HepG2 (cell line): ENCODE results near the gene CCDC177. TPM values are rescaled to one million over a fixed set of nuclear protein-coding genes. Genes with fewer than 3 reads are reported as not detected.

Experiments
- ATAC-seq: fragments of 200-7000 bp; cut with Tn5 transposase; 3 replicates; pipeline ENCODE4 v1.9.1; 2020; ENCODE audit warnings: mild to moderate bottlenecking, moderate library complexity
- BruUV-seq: library from RNA; stranded (reverse); fragments of 400-500 nt; replicated peaks from 2 replicates; lab custom pipeline; 2021; lab: Mats Ljungman, UMichigan
- CTCF ChIA-PET: fragments of 300-600 bp; formaldehyde crosslinking; extraction: SDS; loops from one replicate; lab custom pipeline; 2021; ENCODE audit warnings: low total read pairs, inconsistent platforms, low intra/inter-chr PET ratio; lab: Yijun Ruan, JAX
- POLR2A ChIA-PET: fragments of 350-600 bp; sonication (Branson Sonifier 250); formaldehyde crosslinking; loops from one replicate; lab custom pipeline; 2020; ENCODE audit warnings: antibody characterized with exemption, inconsistent platforms; lab: Yijun Ruan, JAX
- DNase-seq: peaks from one replicate; pipeline ENCODE4 v3.0.0-alpha.2; 2015; ENCODE audit warnings: low spot score
- FAIRE-seq: peaks from 3 replicates; lab custom pipeline; 2011; peaks lifted over from hg19 to GRCh38; lab: Jason Lieb, UNC
- H2AFZ ChIP-seq: one replicate; pipeline ENCODE4 v1.6.1; 2011; ENCODE audit warnings: low read length, inconsistent platforms
- H3K27ac ChIP-seq: fragments of 300-600 bp; 3 replicates; pipeline ENCODE4 v1.8.0; 2011; ENCODE audit warnings: mixed run types, mild to moderate bottlenecking, mixed read lengths, low read length, inconsistent platforms; ENCODE audit not compliant: insufficient read depth; ENCODE audit errors: extremely low read length
- H3K27me3 ChIP-seq, 2 experiments: fragments of 200-600 bp in 1 of 2; 2 replicates in 1 of 2; 3 replicates in 1 of 2; pipeline versions ENCODE4 v1.6.0 to v1.8.0; 2011; ENCODE audit warnings: low read length in 2 of 2, mild to moderate bottlenecking in 2 of 2, moderate library complexity in 2 of 2, inconsistent platforms in 1 of 2; ENCODE audit not compliant: insufficient read depth in 2 of 2, control insufficient read depth in 1 of 2
- H3K36me3 ChIP-seq, 2 experiments: fragments of 200-600 bp in 1 of 2; replicated peaks in 1 of 2; 2 replicates in 1 of 2; 3 replicates in 1 of 2; pipeline versions ENCODE4 v1.5.1 to v1.8.0; 2011; ENCODE audit warnings: low read length in 2 of 2, inconsistent platforms in 1 of 2; ENCODE audit not compliant: insufficient read depth in 2 of 2, control insufficient read depth in 1 of 2
- H3K4me1 ChIP-seq: 2 replicates; pipeline ENCODE4 v1.5.1; 2012; ENCODE audit warnings: low read length, inconsistent platforms; ENCODE audit not compliant: insufficient read depth
- H3K4me2 ChIP-seq: 2 replicates; pipeline ENCODE4 v1.6.0; 2011; ENCODE audit warnings: low read depth, low read length, inconsistent platforms
- H3K4me3 ChIP-seq, 3 experiments: fragments of 200-600 bp in 1 of 3; sonication (generic), shearing (Covaris generic) in 1 of 3; replicated peaks in 1 of 3; 2 replicates each; pipeline ENCODE4 v1.5.1; 2011 to 2016; ENCODE audit warnings: low read length in 3 of 3, inconsistent platforms in 2 of 3, low read depth in 2 of 3, mild to moderate bottlenecking in 2 of 3, control low read depth in 1 of 3, mixed read lengths in 1 of 3; ENCODE audit not compliant: insufficient read depth in 1 of 3
- H3K79me2 ChIP-seq: one replicate; pipeline ENCODE4 v1.6.1; 2011; ENCODE audit warnings: low read length, inconsistent platforms; ENCODE audit not compliant: insufficient read depth
- H3K9ac ChIP-seq: 2 replicates; pipeline ENCODE4 v1.6.0; 2011; ENCODE audit warnings: mild to moderate bottlenecking, low read depth, low read length, inconsistent platforms; ENCODE audit not compliant: insufficient read depth
- H3K9me3 ChIP-seq: 2 replicates; pipeline ENCODE4 v1.5.1; 2012; ENCODE audit warnings: mild to moderate bottlenecking, low read length
- H4K20me1 ChIP-seq: 2 replicates; pipeline ENCODE4 v1.6.0; 2011; ENCODE audit warnings: inconsistent platforms, mild to moderate bottlenecking, low read length, moderate library complexity; ENCODE audit not compliant: insufficient read depth
- ESRRA ChIP-seq: sonication (generic); formaldehyde crosslinking; IDR thresholded peaks from 2 replicates; pipeline ENCODE4 v1.5.1; 2020; ENCODE audit warnings: mild to moderate bottlenecking, low read depth, missing genetic modification reagents
- FOXC1 ChIP-seq: sonication (generic); formaldehyde crosslinking; IDR thresholded peaks from 2 replicates; pipeline ENCODE4 v1.8.0; 2022; ENCODE audit warnings: mild to moderate bottlenecking, missing genetic modification reagents, borderline replicate concordance
- GABPA ChIP-seq, 2 experiments: IDR thresholded peaks; 2 replicates each; pipeline ENCODE4 v1.6.1; 2011 to 2016; ENCODE audit warnings: low read depth in 2 of 2, low read length in 1 of 2, missing biosample characterization in 1 of 2, missing genetic modification characterization in 1 of 2
- GTF3A ChIP-seq: sonication (generic); formaldehyde crosslinking; conservative IDR thresholded peaks from 2 replicates; pipeline ENCODE4 v1.4.0; 2020; ENCODE audit warnings: mild to moderate bottlenecking, missing genetic modification reagents
- ZBTB43 ChIP-seq: sonication (generic); formaldehyde crosslinking; conservative IDR thresholded peaks from 2 replicates; pipeline ENCODE4 v1.4.0; 2020; ENCODE audit warnings: missing genetic modification reagents
- WGBS: methylation state at CpG from one replicate; pipeline ENCODE4 v1.1.6; 2017; ENCODE audit warnings: low lambda C conversion rate; 5-methylcytosine and 5-hydroxymethylcytosine counted together
- in situ Hi-C: cut with HindIII; loops from 2 replicates; pipeline ENCODE4 v1.10.0; 2017; ENCODE audit warnings: low pct_unique_long_range_greater_than_20kb; ENCODE audit not compliant: extremely low pct_ligation_motif_present
- intact Hi-C: fragments of 100-400 bp; cut with micrococcal nuclease; formaldehyde crosslinking; loops from one replicate; pipeline ENCODE4 v1.10.0; 2022; ENCODE audit not compliant: unreplicated experiment
- polyA plus RNA-seq, 8 experiments: library from polyadenylated mRNA; depleted of rRNA in 3 of 8; stranded (reverse) in 7 of 8; unstranded in 1 of 8; fragments of >200 nt; fragmentation: Illumina TruSeq in 4 of 8; extraction: Trizol in 4 of 8; gene quantifications; 2 replicates each; pipeline versions ENCODE4 v1.2.1 to v1.2.3, GENCODE V29; 2011 to 2016; ENCODE audit warnings: low read depth in 4 of 8, missing spikeins in 1 of 8, mixed read lengths in 1 of 8; ENCODE audit not compliant: insufficient read depth in 1 of 8
- total RNA-seq, 5 experiments: library from RNA; depleted of rRNA; stranded (reverse); fragments of >200 nt; fragmentation: Illumina TruSeq; extraction: Trizol; gene quantifications; 2 replicates each; pipeline ENCODE4 v1.2.3, GENCODE V29; 2016; ENCODE audit warnings: low read depth in 1 of 5
- TF ChIP-seq, protein P1 (sequence below): IDR thresholded peaks from 2 replicates; pipeline ENCODE4 v1.6.1; 2016; ENCODE audit warnings: low read depth, missing genetic modification reagents, missing compliant biosample characterization

CCDC177 gene
- total and polyA plus RNA-seq, 2 of the 13 experiments (the other 11 are each of a cell fraction or from before 2014, with no cell fraction given), result not detected

- TF ChIP-seq ZBTB43 (CRISPR knock-in tag) (no peak), FOXC1 (no peak)
These were observed 43.5 kb downstream of the CCDC177 start (continued) for GRCh38 chr14:69531135-69531534.

DNA sequence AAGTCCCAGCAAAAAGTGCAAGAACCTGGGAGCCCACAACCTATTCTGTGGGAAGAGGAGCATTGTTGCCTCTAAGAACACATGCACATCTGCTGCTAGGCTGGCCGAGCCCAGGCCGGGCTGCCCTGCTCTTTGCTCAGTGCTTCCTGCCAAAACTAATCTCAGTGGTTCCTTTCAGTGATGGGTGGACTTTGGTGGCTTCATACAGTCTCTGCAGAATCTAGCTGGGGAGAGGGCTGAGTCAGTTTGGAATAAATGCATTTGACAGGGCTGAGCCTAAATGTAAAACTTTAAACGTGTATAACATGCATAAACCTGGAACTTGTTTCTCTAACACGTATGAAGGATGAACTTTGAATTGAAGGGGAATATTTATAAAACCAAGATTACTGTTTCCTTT is 44.6 kb downstream of the CCDC177 start:
- no peak overlapping the region for H3K4me3 ChIP-seq
- BruUV-seq, result no TSS peak
- H3K79me2 ChIP-seq, result no peaks in the 10 kb centered on the region
- no peak overlapping the region for H2AFZ ChIP-seq
- DNase-seq (no peak), FAIRE-seq (no peak), ATAC-seq (peak; percentile 33; the same call in 2 of the 3 replicates)
- no peaks in the 10 kb centered on the region for H3K9me3 ChIP-seq
- H3K4me2 ChIP-seq, result no peak overlapping the region
- in situ Hi-C loops (no loop called here), intact Hi-C loops (no loop called here)
- no peak overlapping the region for H3K27ac ChIP-seq
- H3K36me3 ChIP-seq, result no peaks in the 10 kb centered on the region
- CTCF ChIA-PET, result no interaction called here
- POLR2A ChIA-PET, result no interaction called here
- H3K27me3 ChIP-seq, result peaks cover 5 to 19% of the 10 kb centered on the region in 2 experiments; a peak in 2 of 5 replicates
- H4K20me1 ChIP-seq, result no peaks in the 10 kb centered on the region; the same call in 1 of the 2 replicates
- 0% methylated on average over 4 of the region's 4 CpGs for whole genome bisulfite sequencing
- no peak for TF ChIP-seq ESRRA (CRISPR knock-in tag)
- no peak for TF ChIP-seq GTF3A (CRISPR knock-in tag)
- TF ChIP-seq, protein P1, sequence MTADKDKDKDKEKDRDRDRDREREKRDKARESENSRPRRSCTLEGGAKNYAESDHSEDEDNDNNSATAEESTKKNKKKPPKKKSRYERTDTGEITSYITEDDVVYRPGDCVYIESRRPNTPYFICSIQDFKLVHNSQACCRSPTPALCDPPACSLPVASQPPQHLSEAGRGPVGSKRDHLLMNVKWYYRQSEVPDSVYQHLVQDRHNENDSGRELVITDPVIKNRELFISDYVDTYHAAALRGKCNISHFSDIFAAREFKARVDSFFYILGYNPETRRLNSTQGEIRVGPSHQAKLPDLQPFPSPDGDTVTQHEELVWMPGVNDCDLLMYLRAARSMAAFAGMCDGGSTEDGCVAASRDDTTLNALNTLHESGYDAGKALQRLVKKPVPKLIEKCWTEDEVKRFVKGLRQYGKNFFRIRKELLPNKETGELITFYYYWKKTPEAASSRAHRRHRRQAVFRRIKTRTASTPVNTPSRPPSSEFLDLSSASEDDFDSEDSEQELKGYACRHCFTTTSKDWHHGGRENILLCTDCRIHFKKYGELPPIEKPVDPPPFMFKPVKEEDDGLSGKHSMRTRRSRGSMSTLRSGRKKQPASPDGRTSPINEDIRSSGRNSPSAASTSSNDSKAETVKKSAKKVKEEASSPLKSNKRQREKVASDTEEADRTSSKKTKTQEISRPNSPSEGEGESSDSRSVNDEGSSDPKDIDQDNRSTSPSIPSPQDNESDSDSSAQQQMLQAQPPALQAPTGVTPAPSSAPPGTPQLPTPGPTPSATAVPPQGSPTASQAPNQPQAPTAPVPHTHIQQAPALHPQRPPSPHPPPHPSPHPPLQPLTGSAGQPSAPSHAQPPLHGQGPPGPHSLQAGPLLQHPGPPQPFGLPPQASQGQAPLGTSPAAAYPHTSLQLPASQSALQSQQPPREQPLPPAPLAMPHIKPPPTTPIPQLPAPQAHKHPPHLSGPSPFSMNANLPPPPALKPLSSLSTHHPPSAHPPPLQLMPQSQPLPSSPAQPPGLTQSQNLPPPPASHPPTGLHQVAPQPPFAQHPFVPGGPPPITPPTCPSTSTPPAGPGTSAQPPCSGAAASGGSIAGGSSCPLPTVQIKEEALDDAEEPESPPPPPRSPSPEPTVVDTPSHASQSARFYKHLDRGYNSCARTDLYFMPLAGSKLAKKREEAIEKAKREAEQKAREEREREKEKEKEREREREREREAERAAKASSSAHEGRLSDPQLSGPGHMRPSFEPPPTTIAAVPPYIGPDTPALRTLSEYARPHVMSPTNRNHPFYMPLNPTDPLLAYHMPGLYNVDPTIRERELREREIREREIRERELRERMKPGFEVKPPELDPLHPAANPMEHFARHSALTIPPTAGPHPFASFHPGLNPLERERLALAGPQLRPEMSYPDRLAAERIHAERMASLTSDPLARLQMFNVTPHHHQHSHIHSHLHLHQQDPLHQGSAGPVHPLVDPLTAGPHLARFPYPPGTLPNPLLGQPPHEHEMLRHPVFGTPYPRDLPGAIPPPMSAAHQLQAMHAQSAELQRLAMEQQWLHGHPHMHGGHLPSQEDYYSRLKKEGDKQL, result no peak
- TF ChIP-seq GABPA (IDR thresholded peaks at IDR 0.05; ENCODE audit: low read depth, low read length), result no peak
- TF ChIP-seq GABPA (CRISPR knock-in tag; IDR thresholded peaks at IDR 0.05; ENCODE audit: low read depth), result no peak
- no peaks in the 10 kb centered on the region for H3K4me1 ChIP-seq
- H3K9ac ChIP-seq, result no peak overlapping the region
